Breast epithelium (tissue), 4 donors: ENCODE results near the gene PNPLA5. TPM values are rescaled to one million over a fixed set of nuclear protein-coding genes. Genes with fewer than 3 reads are reported as not detected.

ENCODE experiments used
- DNase-seq, 2 donors: peaks; one replicate each; pipeline ENCODE4 v3.0.0-alpha.2; 2019; ENCODE audit warnings: low spot score in 2 of 2
- H3K27ac ChIP-seq, 2 donors: fragments of 200-600 bp; sonication (generic) in 1 of 2; one replicate each; pipeline ENCODE4 v1.5.1; 2016 to 2019; ENCODE audit warnings: mild to moderate bottlenecking in 1 of 2
- H3K27me3 ChIP-seq, 2 donors: fragments of 200-600 bp; sonication (generic) in 1 of 2; one replicate each; pipeline versions ENCODE4 v1.5.1 to v1.6.0; 2017 to 2019; ENCODE audit warnings: control low read depth in 1 of 2, mild to moderate bottlenecking in 1 of 2
- H3K36me3 ChIP-seq: fragments of 200-600 bp; one replicate; pipeline ENCODE4 v1.5.1; 2019
- H3K4me1 ChIP-seq, 2 donors: fragments of 200-600 bp; sonication (generic); one replicate each; pipeline ENCODE4 v1.5.1; 2016 to 2019; ENCODE audit warnings: control low read depth in 1 of 2
- H3K4me3 ChIP-seq, 3 donors: fragments of 200-600 bp; sonication (generic); 1 replicate in 2 of 3; 2 replicates in 1 of 3; pipeline ENCODE4 v1.5.1; 2016 to 2019; ENCODE audit warnings: mild to moderate bottlenecking in 3 of 3, moderate library complexity in 2 of 3
- H3K9me3 ChIP-seq, 2 donors: fragments of 200-600 bp; sonication (generic) in 1 of 2; one replicate each; pipeline ENCODE4 v1.5.1; 2016 to 2019; ENCODE audit warnings: control low read depth in 1 of 2
- POLR2A ChIP-seq: fragments of 450-650 bp; IDR thresholded peaks from one replicate; pipeline ENCODE4 v1.6.1; 2016; ENCODE audit warnings: antibody characterized with exemption, mild to moderate bottlenecking, moderate library complexity
- POLR2AphosphoS5 ChIP-seq, 3 donors: sonication (generic); formaldehyde crosslinking; IDR thresholded peaks; one replicate each; pipeline ENCODE4 v1.6.1; 2017; ENCODE audit warnings: antibody characterized with exemption in 3 of 3
- intact Hi-C: fragments of 100-400 bp; cut with DNase I; formaldehyde crosslinking; loops from one replicate; pipeline ENCODE4 v1.15.1; 2023; ENCODE audit warnings: low total_unique reads
- total RNA-seq, 3 donors: library from RNA; depleted of rRNA; stranded (reverse); fragments of >200 nt; gene quantifications; one replicate each; pipeline ENCODE4 v1.1.0, GENCODE V29; 2016
- TF ChIP-seq, protein P1 (sequence below), 3 donors: fragments of 450-650 bp; IDR thresholded peaks; one replicate each; pipeline ENCODE4 v1.5.1; 2016 to 2017; ENCODE audit warnings: antibody characterized with exemption in 3 of 3, mild to moderate bottlenecking in 3 of 3, moderate library complexity in 3 of 3

Gene PNPLA5
- total RNA-seq, 3 donors from 2014 or later: not detected

DNA sequence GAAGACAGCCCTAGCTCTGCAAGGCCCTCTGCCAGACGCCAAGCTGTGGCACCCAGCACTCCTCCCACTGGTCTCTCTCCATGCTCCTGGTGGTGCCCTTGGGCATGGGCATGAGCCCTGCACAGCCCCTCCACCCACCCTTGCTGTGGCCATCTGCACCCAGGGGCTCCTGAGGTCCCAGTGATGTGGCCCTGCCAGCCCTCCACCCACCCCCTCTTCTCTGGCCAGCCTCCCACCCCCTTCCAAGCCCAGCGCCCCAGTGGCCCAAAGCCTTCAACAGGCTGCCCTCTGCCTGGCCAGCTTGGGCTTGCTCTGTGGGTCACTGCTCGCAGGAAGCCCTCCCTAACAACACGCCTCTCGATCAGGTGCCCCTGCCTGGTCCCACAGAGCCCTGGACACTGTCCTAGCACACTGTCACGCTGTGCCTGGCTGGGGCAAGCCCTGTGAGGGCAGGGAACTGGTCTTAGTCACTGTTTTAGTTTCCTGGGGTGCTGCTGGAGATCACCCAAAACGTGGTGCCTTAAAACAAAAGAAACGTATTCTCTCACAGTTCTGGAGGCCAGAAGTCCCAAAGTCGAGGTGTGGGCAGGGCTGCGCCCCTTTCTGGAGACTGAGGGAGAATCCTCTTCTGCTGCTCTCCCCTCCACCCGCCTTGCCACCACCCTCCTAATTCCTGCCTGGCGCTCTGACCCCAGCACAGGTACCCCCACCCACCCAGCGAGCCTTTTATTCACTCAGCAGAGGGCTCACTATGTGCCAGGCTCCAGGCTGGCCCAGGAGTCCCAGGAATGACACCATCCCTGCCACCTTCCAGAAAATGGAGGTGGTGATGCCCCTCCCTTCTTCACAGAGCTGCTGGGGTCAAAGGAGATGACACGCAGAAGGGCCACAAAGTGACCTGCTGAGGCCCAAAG, 44.2 kb downstream of the PNPLA5 start:
- intact Hi-C loops: no loop called here
- H3K9me3 ChIP-seq: no peaks in the 10 kb centered on the region
- TF ChIP-seq POLR2A (no peak), POLR2AphosphoS5 (IDR thresholded peaks at IDR 0.05) (no peak)
- TF ChIP-seq, protein P1, sequence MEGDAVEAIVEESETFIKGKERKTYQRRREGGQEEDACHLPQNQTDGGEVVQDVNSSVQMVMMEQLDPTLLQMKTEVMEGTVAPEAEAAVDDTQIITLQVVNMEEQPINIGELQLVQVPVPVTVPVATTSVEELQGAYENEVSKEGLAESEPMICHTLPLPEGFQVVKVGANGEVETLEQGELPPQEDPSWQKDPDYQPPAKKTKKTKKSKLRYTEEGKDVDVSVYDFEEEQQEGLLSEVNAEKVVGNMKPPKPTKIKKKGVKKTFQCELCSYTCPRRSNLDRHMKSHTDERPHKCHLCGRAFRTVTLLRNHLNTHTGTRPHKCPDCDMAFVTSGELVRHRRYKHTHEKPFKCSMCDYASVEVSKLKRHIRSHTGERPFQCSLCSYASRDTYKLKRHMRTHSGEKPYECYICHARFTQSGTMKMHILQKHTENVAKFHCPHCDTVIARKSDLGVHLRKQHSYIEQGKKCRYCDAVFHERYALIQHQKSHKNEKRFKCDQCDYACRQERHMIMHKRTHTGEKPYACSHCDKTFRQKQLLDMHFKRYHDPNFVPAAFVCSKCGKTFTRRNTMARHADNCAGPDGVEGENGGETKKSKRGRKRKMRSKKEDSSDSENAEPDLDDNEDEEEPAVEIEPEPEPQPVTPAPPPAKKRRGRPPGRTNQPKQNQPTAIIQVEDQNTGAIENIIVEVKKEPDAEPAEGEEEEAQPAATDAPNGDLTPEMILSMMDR (IDR thresholded peaks at IDR 0.05): no peak
- no peaks in the 10 kb centered on the region for H3K4me1 ChIP-seq
- H3K27ac ChIP-seq: no peak overlapping the region
- H3K4me3 ChIP-seq: no peak overlapping the region
- H3K36me3 ChIP-seq: no peaks in the 10 kb centered on the region
- peaks cover 0 to 4% of the 10 kb centered on the region in 2 donors for H3K27me3 ChIP-seq
- DNase-seq: no peak

DNA sequence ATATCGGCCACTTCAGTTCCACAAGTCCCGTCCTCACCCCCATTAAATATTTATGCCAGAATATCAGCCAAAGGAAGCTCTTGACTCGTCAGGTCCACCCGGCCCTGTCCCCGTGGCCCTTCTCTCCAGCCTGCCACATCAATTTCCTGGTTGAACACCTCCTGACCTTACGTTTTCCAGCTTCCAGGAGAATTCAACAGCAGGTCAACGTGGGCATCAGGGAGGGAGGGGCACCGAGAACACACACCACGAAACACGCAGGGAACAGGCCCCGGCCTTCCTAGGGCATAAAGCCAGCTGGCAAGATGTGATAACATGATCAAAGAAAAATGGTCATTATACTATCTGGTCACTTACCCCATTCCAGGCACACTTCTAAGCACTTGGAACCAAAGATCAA, 44.8 kb downstream of the PNPLA5 start:
- no peak overlapping the region for H3K4me3 ChIP-seq
- no peak overlapping the region for H3K27ac ChIP-seq
- no peaks in the 10 kb centered on the region for H3K9me3 ChIP-seq
- H3K27me3 ChIP-seq: peaks cover 0 to 4% of the 10 kb centered on the region in 2 donors
- no peaks in the 10 kb centered on the region for H3K4me1 ChIP-seq
- intact Hi-C loops: no loop called here
- no peaks in the 10 kb centered on the region for H3K36me3 ChIP-seq
- DNase-seq: no peak
- TF ChIP-seq, protein P1 (IDR thresholded peaks at IDR 0.05): no peak
- no peak for TF ChIP-seq POLR2AphosphoS5 (IDR thresholded peaks at IDR 0.05)
- no peak for TF ChIP-seq POLR2A

DNA sequence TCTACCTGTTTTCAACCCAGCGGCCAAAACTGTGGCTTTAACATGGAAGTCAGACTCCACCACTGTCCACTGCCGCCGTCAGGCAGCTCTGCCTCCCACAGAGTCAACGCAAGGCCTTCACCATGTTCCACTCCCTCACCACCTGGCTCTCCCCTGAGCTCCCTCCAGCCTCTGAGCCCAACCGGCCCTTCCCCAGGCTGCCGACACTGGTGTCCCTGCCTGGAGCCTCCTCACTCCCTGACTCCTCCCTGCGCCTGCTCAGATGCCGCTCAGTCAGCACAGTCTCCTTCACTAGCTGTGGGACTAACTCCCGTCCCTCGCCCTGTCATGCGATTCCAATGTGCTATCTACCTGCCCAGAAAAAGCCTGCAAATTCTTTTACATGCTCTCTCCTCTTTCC, 45.8 kb downstream of the PNPLA5 start:
- intact Hi-C loops: no loop called here
- H3K4me1 ChIP-seq: no peaks in the 10 kb centered on the region
- no peaks in the 10 kb centered on the region for H3K36me3 ChIP-seq
- H3K4me3 ChIP-seq: no peak overlapping the region
- peaks cover 0 to 4% of the 10 kb centered on the region in 2 donors for H3K27me3 ChIP-seq
- TF ChIP-seq, protein P1 (IDR thresholded peaks at IDR 0.05): no peak
- TF ChIP-seq POLR2A: no peak
- no peak for TF ChIP-seq POLR2AphosphoS5 (IDR thresholded peaks at IDR 0.05)
- DNase-seq: no peak
- H3K27ac ChIP-seq: no peak overlapping the region
- no peaks in the 10 kb centered on the region for H3K9me3 ChIP-seq

DNA sequence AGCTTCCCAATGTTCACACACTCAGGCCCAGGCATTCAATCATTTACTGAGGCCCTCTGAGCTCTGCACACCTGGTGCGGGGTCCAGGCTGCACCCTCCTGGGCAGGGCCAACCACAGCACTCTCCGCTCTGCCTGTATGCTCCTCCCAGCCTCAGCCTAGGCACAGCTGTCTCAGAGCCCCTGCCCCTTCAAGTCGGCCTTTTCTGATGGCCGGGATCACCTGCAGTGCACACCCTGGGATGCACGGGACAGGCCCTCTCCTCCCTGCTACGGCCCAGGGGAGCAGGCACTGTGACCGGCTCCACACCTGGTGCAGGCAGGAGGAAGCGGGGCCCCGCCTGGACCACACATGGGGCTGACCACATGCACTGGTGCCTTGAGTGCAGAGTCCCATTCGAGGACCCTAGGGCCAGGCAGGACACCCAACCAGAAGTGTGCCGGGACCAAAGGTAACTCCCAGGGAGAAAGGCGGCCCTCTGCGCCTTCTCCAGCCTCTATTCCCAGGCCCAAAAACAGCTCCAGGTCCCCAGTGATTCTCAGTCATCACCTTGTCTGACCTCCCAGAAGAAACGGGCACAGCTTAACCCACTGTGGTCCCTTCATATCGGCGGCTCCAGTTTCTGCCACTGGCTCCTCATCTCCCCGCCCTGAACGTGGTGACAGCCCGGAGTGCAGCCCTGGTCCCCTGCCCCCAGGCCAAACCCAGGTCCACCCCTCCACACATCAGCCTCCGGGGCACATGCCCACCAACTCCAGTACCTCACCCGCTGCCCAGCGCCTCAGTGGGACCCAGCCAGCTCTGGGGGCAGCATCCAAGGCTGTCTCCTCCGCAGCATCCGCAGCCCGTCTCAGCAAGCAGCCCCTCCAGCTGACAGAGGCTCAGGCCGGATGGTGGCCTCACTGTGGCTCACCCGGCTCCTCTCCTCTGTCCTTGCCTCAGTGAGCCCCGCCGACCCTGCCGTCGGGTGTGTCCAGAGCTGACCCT, 47.0 kb downstream of the PNPLA5 start:
- Histone ChIP-seq H3K9me3 (no peaks in the 10 kb centered on the region), H3K27ac (no peak overlapping the region), H3K36me3 (no peaks in the 10 kb centered on the region), H3K4me1 (no peaks in the 10 kb centered on the region), H3K4me3 (no peak overlapping the region), H3K27me3 (peaks cover 0 to 4% of the 10 kb centered on the region in 2 donors)
- TF ChIP-seq POLR2AphosphoS5 (IDR thresholded peaks at IDR 0.05) (no peak), POLR2A (no peak)
- TF ChIP-seq, protein P1 (IDR thresholded peaks at IDR 0.05): no peak
- DNase-seq: no peak
- intact Hi-C loops: no loop called here
